NCI-H82 treated with DMSO at 0.1 percent for 48 hours (cell line): ENCODE measurements around the gene EXT2.

ENCODE experiments used
- DNase-seq: peaks from one replicate; lab custom pipeline; 2025; ENCODE audit not compliant: unreplicated experiment; lab: John Stamatoyannopoulos, UW

EXT2 gene

GRCh38 chr11:44285756-44286155, 190.3 kb downstream of the EXT2 start:
- no peak for DNase-seq

GRCh38 chr11:44286268-44286880, 190.9 kb downstream of the EXT2 start:
- DNase-seq = peak; percentile 24

GRCh38 chr11:44286911-44287310, 191.4 kb downstream of the EXT2 start:
- no peak for DNase-seq

GRCh38 chr11:44288133-44288526, 192.7 kb downstream of the EXT2 start:
- DNase-seq = no peak

- DNase-seq = no peak
These were observed 194.7 kb downstream of the EXT2 start for GRCh38 chr11:44290208-44290607.
